IPS-15b (cell line): ENCODE results near the gene ROR2.

ENCODE experiments used
- H3K27me3 ChIP-seq: one replicate; pipeline ENCODE4 v1.6.1; 2013; ENCODE audit warnings: low read length; ENCODE audit not compliant: control insufficient read depth, insufficient read depth
- H3K36me3 ChIP-seq: one replicate; pipeline ENCODE4 v1.6.1; 2013; ENCODE audit warnings: low read length; ENCODE audit not compliant: control insufficient read depth, insufficient read depth
- H3K4me1 ChIP-seq: one replicate; pipeline ENCODE4 v1.6.1; 2013; ENCODE audit warnings: mild to moderate bottlenecking, low read length; ENCODE audit not compliant: control insufficient read depth, insufficient read depth
- H3K4me3 ChIP-seq: one replicate; pipeline ENCODE4 v1.5.1; 2013; ENCODE audit warnings: low read depth, low read length
- H3K9ac ChIP-seq: one replicate; pipeline ENCODE4 v1.6.1; 2013; ENCODE audit warnings: low read depth, mild to moderate bottlenecking, low read length
- H3K9me3 ChIP-seq: one replicate; pipeline ENCODE4 v1.6.1; 2013; ENCODE audit warnings: mild to moderate bottlenecking, low read length; ENCODE audit not compliant: control insufficient read depth, insufficient read depth

Gene ROR2

DNA sequence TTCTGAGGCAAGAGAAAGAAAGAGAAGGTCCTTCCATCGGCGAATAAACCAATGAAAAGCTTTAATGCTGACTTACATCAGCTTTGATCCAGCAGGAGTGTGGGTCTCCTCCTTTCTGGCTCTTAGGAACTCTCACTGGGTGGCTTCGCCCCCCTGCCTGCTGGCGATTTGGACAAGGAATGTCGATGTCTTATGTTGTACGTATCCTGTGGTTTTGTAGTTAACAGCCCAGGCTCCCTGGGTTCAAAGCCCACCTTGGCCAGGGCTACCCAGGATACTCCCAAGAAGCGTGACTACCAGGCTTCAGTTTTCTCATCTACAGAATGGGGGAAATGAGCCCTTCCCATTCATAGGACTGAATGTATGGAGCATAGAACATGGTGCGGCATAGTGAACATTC is 124.2 kb downstream of the ROR2 start:
- no peak overlapping the region for H3K9ac ChIP-seq
- H3K9me3 ChIP-seq = no peaks in the 10 kb centered on the region
- no peaks in the 10 kb centered on the region for H3K4me1 ChIP-seq
- H3K27me3 ChIP-seq = no peaks in the 10 kb centered on the region
- peaks cover 3% of the 10 kb centered on the region for H3K36me3 ChIP-seq
- H3K4me3 ChIP-seq = no peak overlapping the region

GRCh38 chr9:91825422-91825821 is 124.6 kb downstream of the ROR2 start:
- Histone ChIP-seq H3K4me1 (no peaks in the 10 kb centered on the region), H3K36me3 (peaks cover 3% of the 10 kb centered on the region), H3K4me3 (no peak overlapping the region)

GRCh38 chr9:91824601-91825305 is 125.3 kb downstream of the ROR2 start:
- no peak overlapping the region for H3K4me3 ChIP-seq
- no peaks in the 10 kb centered on the region for H3K27me3 ChIP-seq
- H3K9ac ChIP-seq = no peak overlapping the region
- peaks cover 3% of the 10 kb centered on the region for H3K36me3 ChIP-seq
- H3K9me3 ChIP-seq = no peaks in the 10 kb centered on the region
- H3K4me1 ChIP-seq = no peaks in the 10 kb centered on the region

More at GRCh38 chr9:91825422-91825821, 124.6 kb downstream of the ROR2 start:
- no peaks in the 10 kb centered on the region for H3K9me3 ChIP-seq
- H3K9ac ChIP-seq = no peak overlapping the region
- no peaks in the 10 kb centered on the region for H3K27me3 ChIP-seq

DNA sequence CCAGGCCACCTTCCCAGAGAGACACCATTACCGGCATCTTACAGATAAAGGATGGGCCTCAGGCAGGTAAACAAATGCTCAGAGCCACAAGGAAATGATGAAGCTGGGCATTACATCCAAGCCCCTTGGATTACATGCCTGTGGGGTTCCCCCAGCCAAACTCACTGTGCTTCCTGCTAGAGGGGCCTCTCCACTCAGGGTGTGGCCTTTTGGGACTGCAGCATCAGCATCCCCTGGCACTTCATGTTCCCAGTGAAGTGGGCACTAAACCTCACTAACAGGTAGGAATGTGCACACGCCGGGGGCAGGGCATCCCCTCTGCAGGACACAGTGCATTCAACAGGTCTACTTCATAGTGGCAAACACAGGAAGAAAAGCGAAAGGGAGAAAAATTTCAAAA is 125.9 kb downstream of the ROR2 start:
- H3K9me3 ChIP-seq = no peaks in the 10 kb centered on the region
- H3K27me3 ChIP-seq = no peaks in the 10 kb centered on the region
- H3K36me3 ChIP-seq = peaks cover 3% of the 10 kb centered on the region
- no peaks in the 10 kb centered on the region for H3K4me1 ChIP-seq
- no peak overlapping the region for H3K4me3 ChIP-seq
- no peak overlapping the region for H3K9ac ChIP-seq

GRCh38 chr9:91820949-91821880 is 128.8 kb downstream of the ROR2 start:
- no peaks in the 10 kb centered on the region for H3K27me3 ChIP-seq
- H3K4me1 ChIP-seq = peaks cover 3% of the 10 kb centered on the region
- no peak overlapping the region for H3K9ac ChIP-seq
- H3K36me3 ChIP-seq = peaks cover 3% of the 10 kb centered on the region
- no peaks in the 10 kb centered on the region for H3K9me3 ChIP-seq
- H3K4me3 ChIP-seq = no peak overlapping the region

- H3K9ac ChIP-seq = no peak overlapping the region
- H3K27me3 ChIP-seq = no peaks in the 10 kb centered on the region
Measured at GRCh38 chr9:91820126-91820750, 129.8 kb downstream of the ROR2 start.

DNA sequence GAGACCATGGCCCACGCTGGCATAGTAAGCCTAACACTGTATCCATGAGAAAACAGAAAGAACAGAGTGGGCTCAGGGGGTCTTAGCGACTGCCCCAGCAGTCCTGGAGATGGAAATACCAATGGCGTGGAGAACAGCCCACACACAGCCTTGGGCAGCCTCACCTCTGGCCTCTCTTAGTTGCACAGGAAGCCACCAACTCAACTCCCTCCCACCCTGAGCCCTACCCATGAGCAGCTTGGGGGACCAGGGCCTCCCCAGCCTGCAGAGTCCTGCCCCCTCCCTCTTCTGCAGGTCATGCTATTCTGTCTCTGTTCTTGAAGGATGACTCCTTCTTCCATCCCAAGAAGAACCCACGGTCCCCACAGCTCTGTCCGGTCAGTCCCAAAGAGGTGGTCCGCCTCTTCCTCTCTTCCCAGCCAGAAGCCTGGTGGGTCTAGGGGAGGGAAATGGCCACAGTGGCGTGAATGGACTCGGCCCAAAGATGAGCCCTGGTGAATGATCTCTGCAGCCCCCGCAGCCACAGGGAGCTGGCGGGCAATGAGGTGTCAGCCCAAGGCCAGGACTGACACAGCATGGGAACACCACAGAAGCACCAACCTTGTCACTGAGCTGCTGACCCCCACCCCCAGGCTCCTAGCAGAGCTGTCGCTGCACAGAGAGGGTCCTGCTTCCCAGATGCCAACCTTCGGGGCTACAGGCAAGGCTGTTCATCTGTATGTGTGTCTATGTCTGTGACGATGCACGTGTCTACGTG is 131.2 kb downstream of the ROR2 start:
- Histone ChIP-seq H3K9ac (no peak overlapping the region), H3K4me3 (no peak overlapping the region), H3K4me1 (peaks cover 3% of the 10 kb centered on the region), H3K27me3 (no peaks in the 10 kb centered on the region), H3K9me3 (no peaks in the 10 kb centered on the region), H3K36me3 (peaks cover under 1% of the 10 kb centered on the region)

More at GRCh38 chr9:91820126-91820750, 129.8 kb downstream of the ROR2 start:
- H3K9me3 ChIP-seq = no peaks in the 10 kb centered on the region
- H3K4me3 ChIP-seq = no peak overlapping the region
- peaks cover 3% of the 10 kb centered on the region for H3K4me1 ChIP-seq
- peaks cover 3% of the 10 kb centered on the region for H3K36me3 ChIP-seq

DNA sequence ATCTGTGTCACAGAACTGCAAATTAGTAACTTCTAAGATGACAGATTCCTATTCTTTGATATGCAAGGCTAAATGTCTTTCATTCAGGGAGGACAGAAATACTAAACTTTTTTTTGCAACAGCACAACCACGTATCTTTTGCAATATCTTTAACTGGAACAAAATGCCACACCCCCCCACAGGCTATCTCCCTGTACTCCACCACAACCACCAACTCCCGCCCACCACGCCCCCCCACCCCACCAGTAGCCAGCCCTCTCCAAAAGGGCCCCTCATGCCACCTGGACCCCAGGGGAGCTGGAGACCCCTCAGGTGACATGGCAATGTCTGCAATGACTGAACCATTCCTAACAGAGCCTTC is 131.8 kb downstream of the ROR2 start:
- Histone ChIP-seq H3K9ac (no peak overlapping the region), H3K27me3 (no peaks in the 10 kb centered on the region), H3K4me1 (peaks cover 3% of the 10 kb centered on the region), H3K36me3 (no peaks in the 10 kb centered on the region), H3K4me3 (no peak overlapping the region), H3K9me3 (no peaks in the 10 kb centered on the region)

DNA sequence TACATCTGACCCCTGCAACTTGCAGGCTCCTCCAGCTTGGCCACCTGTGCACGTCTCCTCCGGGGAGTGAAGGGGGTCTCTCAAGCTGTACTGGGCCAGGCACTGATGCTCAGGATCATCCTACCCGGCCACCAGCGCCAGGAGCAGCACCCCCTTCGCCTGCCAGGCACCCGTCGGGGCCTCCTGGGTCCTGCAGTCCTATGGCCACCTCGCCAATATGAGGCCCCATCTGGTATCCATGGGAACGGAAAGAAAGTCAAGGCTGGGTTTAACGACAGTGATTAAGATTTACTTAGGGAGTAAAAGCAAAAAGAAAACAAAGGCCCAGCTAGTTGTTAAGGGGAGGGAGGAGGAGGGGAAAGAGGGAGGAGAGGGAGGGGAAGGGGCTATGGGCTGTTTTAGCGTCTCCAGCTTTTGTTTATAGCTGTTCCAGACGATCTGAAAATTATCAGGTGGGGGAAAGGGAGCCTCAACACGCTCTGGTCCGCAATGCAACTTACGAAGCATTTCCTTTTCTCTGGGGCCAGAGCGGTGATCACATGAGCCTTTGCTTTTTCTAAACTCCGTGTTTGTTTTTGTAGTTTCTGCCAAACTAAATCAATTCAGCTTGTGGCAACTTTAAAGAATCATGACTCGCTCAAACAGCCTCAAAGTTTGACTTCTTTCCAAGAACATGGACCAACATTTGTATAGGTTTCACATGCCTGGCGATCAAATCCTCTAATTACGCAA is 132.4 kb downstream of the ROR2 start:
- no peak overlapping the region for H3K9ac ChIP-seq
- H3K4me1 ChIP-seq = peaks cover 3% of the 10 kb centered on the region
- no peaks in the 10 kb centered on the region for H3K27me3 ChIP-seq
- no peaks in the 10 kb centered on the region for H3K9me3 ChIP-seq
- H3K4me3 ChIP-seq = no peak overlapping the region
- H3K36me3 ChIP-seq = no peaks in the 10 kb centered on the region

DNA sequence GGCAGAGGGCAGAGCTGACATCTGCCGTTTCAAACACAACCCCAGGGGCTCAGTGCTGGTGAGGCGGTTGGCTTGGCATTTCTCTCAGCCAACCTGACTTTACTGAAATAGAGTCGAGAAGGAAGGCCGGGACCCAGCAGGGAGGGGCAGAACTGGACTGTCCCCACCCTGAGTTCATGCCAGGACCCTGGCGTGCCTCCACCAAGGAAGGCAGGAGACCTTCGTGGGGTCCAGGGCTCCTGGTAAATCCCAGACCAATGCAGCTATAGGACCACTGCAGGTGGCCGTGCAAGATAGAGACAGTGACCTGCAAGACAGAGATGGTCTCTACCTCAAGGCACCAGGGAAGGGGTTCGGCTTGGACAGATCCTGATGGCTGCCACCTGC is 132.9 kb downstream of the ROR2 start:
- H3K4me1 ChIP-seq = peaks cover 3% of the 10 kb centered on the region
- H3K27me3 ChIP-seq = no peaks in the 10 kb centered on the region
- no peaks in the 10 kb centered on the region for H3K9me3 ChIP-seq
- H3K9ac ChIP-seq = no peak overlapping the region
- H3K4me3 ChIP-seq = no peak overlapping the region
- no peaks in the 10 kb centered on the region for H3K36me3 ChIP-seq

GRCh38 chr9:91816356-91816755 is 133.7 kb downstream of the ROR2 start:
- Histone ChIP-seq H3K9me3 (no peaks in the 10 kb centered on the region), H3K9ac (no peak overlapping the region), H3K4me3 (no peak overlapping the region), H3K27me3 (no peaks in the 10 kb centered on the region), H3K4me1 (peaks cover 3% of the 10 kb centered on the region), H3K36me3 (no peaks in the 10 kb centered on the region)
